Common myeloid progenitor, CD34-positive (primary cell): ENCODE measurements around the gene BRF1.

Source experiments
- CTCF ChIA-PET: fragments of 350-600 bp; sonication (Branson Sonifier 250); formaldehyde crosslinking; loops from one replicate; lab custom pipeline; 2021; ENCODE audit warnings: antibody characterized with exemption; lab: Charles Lee
- POLR2A ChIA-PET: fragments of 350-600 bp; sonication (Branson Sonifier 250); formaldehyde crosslinking; loops from one replicate; lab custom pipeline; 2021; ENCODE audit warnings: antibody characterized with exemption; lab: Charles Lee
- DNase-seq, 3 donors: peaks; one replicate each; pipeline versions ENCODE4 v3.0.0 to v3.0.0-alpha.2; 2013
- H3K27ac ChIP-seq, 2 experiments: 1 replicate in 1 of 2; 2 replicates in 1 of 2; pipeline ENCODE4 v1.7.0; 2013; ENCODE audit warnings: inconsistent platforms in 2 of 2, low read length in 2 of 2, mild to moderate bottlenecking in 2 of 2, low read depth in 1 of 2, moderate library complexity in 1 of 2; ENCODE audit not compliant: severe bottlenecking in 2 of 2, insufficient read depth in 1 of 2, poor library complexity in 1 of 2
- H3K27me3 ChIP-seq, 5 experiments: replicated peaks in 2 of 5; 1 replicate in 3 of 5; 2 replicates in 2 of 5; pipeline versions ENCODE4 v1.6.1 to v1.7.0; 2013; ENCODE audit warnings: low read length in 4 of 5, mild to moderate bottlenecking in 2 of 5, moderate library complexity in 2 of 5, inconsistent platforms in 1 of 5; ENCODE audit not compliant: insufficient read depth in 5 of 5, control insufficient read depth in 4 of 5
- H3K36me3 ChIP-seq, 4 experiments: 1 replicate in 2 of 4; 2 replicates in 2 of 4; pipeline versions ENCODE4 v1.6.1 to v1.7.0; 2013; ENCODE audit warnings: low read length in 3 of 4, control low read depth in 1 of 4, mild to moderate bottlenecking in 1 of 4; ENCODE audit not compliant: control insufficient read depth in 4 of 4, insufficient read depth in 4 of 4
- H3K4me1 ChIP-seq, 4 experiments: 1 replicate in 3 of 4; 2 replicates in 1 of 4; pipeline versions ENCODE4 v1.6.1 to v1.7.1; 2013; ENCODE audit warnings: low read length in 3 of 4, mild to moderate bottlenecking in 3 of 4, control low read depth in 1 of 4, inconsistent platforms in 1 of 4, moderate library complexity in 1 of 4; ENCODE audit not compliant: control insufficient read depth in 4 of 4, insufficient read depth in 4 of 4; ENCODE audit errors: control extremely low read depth in 1 of 4
- H3K4me3 ChIP-seq, 7 experiments: 1 replicate in 4 of 7; 2 replicates in 3 of 7; pipeline versions ENCODE4 v1.5.1 to v1.7.0; 2013; ENCODE audit warnings: mild to moderate bottlenecking in 7 of 7, low read length in 6 of 7, moderate library complexity in 6 of 7, inconsistent platforms in 2 of 7, low read depth in 2 of 7, control low read depth in 1 of 7; ENCODE audit not compliant: insufficient read depth in 4 of 7, control insufficient read depth in 1 of 7; ENCODE audit errors: extremely low read depth in 1 of 7
- H3K9me3 ChIP-seq, 5 experiments: 1 replicate in 4 of 5; 2 replicates in 1 of 5; pipeline versions ENCODE4 v1.6.1 to v1.7.1; 2013; ENCODE audit warnings: low read length in 4 of 5, mild to moderate bottlenecking in 2 of 5, inconsistent platforms in 1 of 5, low read depth in 1 of 5, moderate library complexity in 1 of 5; ENCODE audit not compliant: control insufficient read depth in 4 of 5, insufficient read depth in 2 of 5; ENCODE audit errors: control extremely low read depth in 1 of 5
- WGBS: methylation state at CpG from one replicate; pipeline ENCODE4 v1.1.5; 2013; ENCODE audit not compliant: insufficient coverage; 5-methylcytosine and 5-hydroxymethylcytosine counted together

Gene BRF1

DNA sequence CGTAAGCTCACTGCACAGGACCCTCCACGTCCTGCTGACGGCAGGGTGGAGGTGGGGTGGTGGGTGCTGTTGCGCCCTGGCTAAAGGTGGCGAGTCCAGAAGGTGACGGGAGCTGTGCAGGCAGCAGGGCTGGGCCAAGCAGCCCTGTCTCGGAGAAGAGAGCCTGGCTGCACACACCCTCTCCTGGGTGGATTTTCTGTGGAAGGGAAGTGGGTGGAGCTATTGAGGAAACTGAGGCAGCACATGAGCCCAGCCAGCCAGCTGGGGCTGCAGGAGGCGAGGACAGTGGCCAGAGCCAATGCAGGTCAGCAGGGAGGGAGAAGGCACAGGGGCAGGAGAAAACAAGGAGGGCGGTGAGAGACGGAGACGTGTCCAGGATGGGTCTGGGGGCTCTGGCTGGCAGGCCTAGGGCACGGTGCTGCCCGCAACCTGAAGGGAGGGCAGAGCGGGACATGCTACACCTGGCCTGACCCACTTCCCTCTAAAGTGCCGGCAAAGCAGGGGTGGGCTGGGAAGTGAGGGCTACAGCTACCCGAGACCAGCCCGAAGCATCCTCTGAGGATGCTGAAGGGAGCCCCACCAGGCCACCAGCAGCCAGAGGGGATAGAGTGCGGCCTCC lies 32.0 kb downstream of the BRF1 start:
- H3K9me3 ChIP-seq, result no peaks in the 10 kb centered on the region
- no peaks in the 10 kb centered on the region for H3K27me3 ChIP-seq
- H3K36me3 ChIP-seq, result peaks cover 5 to 55% (median 21%) of the 10 kb centered on the region in 4 experiments
- DNase-seq, result no peak
- no peak overlapping the region for H3K27ac ChIP-seq
- ChIA-PET POLR2A (interaction anchor here (0.5 kb wide), 1 partner anchor 10 kb away, joined by 4 read pairs; no protein-coding TSS in a partner anchor), CTCF (interaction anchor here (0.7 to 1.9 kb wide), 4 partner anchors 9 to 67 kb away, joined by 3 to 7 read pairs (median 4); no protein-coding TSS in a partner anchor)
- whole genome bisulfite sequencing, result 95% methylated on average over 17 of the region's 18 CpGs
- no peaks in the 10 kb centered on the region for H3K4me1 ChIP-seq
- no peak overlapping the region for H3K4me3 ChIP-seq

DNA sequence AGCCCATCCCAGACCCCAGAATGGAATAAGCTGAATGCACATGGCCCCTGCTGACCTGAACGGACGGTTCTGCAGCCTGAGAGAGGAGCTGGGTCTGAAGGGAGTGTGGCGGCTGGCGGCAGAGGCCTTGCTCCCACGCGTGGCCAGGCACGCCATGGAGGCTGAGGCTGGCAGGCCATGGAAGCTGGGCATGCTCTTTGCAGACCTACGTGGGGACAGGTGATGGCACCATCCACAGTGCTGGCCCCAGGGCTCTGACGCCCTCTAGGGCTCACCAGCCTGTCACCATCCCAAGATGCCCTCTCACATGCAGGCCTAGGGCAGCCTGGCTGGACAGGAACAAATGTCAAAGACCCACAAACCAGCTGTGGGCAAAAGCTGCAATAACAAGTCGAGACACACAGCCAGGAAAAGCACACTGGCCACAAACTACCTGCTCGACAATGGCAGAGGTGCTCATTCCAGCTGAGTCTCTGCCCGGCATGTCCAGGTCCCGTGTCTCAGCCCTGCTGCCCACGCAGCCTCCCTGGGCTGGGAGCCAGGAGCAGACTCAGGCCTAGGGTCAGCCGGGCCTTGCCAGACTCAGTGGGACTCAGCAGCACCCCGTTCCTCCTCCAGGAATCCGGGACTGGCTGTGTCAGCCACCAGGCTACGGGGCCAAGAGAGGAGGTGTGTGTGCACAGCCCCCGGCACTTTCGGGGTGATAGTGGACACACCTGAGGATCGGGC lies 32.8 kb downstream of the BRF1 start:
- Histone ChIP-seq H3K4me1 (peaks cover 0 to 3% (median 0%) of the 10 kb centered on the region in 4 experiments), H3K9me3 (no peaks in the 10 kb centered on the region), H3K36me3 (peaks cover 5 to 61% (median 22%) of the 10 kb centered on the region in 4 experiments), H3K27me3 (no peaks in the 10 kb centered on the region), H3K27ac (no peak overlapping the region), H3K4me3 (no peak overlapping the region)
- 95% methylated on average over 21 of the region's 21 CpGs for WGBS
- DNase-seq, result no peak
- ChIA-PET POLR2A (no interaction called here), CTCF (interaction anchor here (0.9 to 1.9 kb wide), 4 partner anchors 8 to 20 kb away, joined by 3 to 7 read pairs (median 4); partner anchors contain the start of gene BTBD6)

DNA sequence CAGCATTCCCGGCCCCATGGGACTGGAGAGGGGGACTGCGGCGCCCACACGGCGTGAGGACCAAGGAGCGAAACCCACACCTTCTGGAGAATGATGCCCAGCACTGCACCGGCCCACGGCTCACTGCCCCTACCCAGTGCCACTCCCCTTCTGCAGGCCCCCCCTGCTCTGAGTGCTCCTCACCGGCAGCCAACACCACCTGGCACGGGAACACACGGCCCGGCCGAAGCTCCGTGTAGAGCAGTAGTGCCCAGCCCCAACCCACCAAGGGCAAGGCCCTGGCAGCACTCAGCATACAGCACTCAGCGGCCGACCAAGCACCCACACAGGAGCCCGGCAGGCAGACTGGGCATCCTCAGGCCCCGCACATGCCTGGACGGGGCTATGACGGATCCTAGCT lies 39.0 kb downstream of the BRF1 start:
- no peak overlapping the region for H3K4me3 ChIP-seq
- WGBS, result 93% methylated on average over 12 of the region's 20 CpGs
- CTCF ChIA-PET, result no interaction called here
- H3K27ac ChIP-seq, result no peak overlapping the region
- no peaks in the 10 kb centered on the region for H3K27me3 ChIP-seq
- H3K4me1 ChIP-seq, result peaks cover 0 to 5% (median 0%) of the 10 kb centered on the region in 4 experiments
- H3K36me3 ChIP-seq, result peaks cover 3 to 59% (median 22%) of the 10 kb centered on the region in 4 experiments
- no peaks in the 10 kb centered on the region for H3K9me3 ChIP-seq
- DNase-seq, result no peak
- POLR2A ChIA-PET, result interaction anchor here (1.2 kb wide), 1 partner anchor 31 kb away, joined by 3 read pairs; no protein-coding TSS in a partner anchor

DNA sequence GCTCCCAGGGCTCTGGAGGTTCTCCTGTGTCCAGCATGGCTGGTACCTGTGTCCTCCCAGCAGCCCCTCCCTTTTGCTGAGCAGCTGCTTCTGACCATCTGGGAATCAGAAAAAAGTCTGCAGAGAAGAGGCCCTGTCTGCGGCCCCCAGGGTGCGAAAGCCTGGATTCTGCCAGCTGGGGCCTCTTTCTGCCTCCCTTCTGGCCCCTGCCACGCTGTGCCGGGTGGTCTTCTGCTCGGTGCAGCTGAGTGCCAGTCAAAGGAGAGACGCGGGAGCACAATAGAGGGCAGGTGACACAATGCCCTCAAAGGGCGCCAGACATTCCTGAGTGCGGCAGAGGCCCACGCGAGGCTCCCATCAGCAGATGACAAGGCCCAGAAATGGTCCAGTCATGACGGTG lies 39.8 kb downstream of the BRF1 start:
- 89% methylated on average over 12 of the region's 12 CpGs for WGBS
- H3K4me1 ChIP-seq, result peaks cover 0 to 5% (median 0%) of the 10 kb centered on the region in 4 experiments
- ChIA-PET CTCF (interaction anchor here (0.8 to 1.8 kb wide), 7 partner anchors 8 to 31 kb away, joined by 3 to 7 read pairs (median 4); no protein-coding TSS in a partner anchor), POLR2A (interaction anchor here (1.2 kb wide), 1 partner anchor 30 kb away, joined by 3 read pairs; no protein-coding TSS in a partner anchor)
- no peaks in the 10 kb centered on the region for H3K9me3 ChIP-seq
- peaks cover 3 to 61% (median 23%) of the 10 kb centered on the region in 4 experiments for H3K36me3 ChIP-seq
- DNase-seq, result no peak
- no peak overlapping the region for H3K4me3 ChIP-seq
- no peaks in the 10 kb centered on the region for H3K27me3 ChIP-seq
- no peak overlapping the region for H3K27ac ChIP-seq

DNA sequence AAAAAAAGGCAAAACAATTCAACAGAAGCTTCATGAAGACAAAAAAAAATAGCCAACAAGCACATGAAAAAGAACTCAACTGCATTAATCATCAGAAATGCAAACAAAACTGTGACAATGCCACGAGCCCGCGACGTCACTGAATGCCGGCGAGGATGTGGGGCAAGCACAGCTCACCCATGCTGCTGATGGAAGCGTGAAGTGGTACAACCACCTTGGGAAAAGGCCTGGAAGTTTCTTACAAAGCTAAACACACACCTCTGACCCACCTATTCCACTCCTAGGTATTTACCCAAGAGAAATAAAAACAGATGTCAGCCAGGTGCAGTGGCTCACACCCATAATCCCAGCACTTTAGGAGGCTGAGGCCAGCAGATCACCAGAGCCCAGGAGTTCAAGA lies 42.0 kb downstream of the BRF1 start:
- Histone ChIP-seq H3K9me3 (no peaks in the 10 kb centered on the region), H3K4me1 (peaks cover 0 to 9% (median 8%) of the 10 kb centered on the region in 4 experiments), H3K27me3 (no peaks in the 10 kb centered on the region), H3K27ac (no peak overlapping the region), H3K4me3 (no peak overlapping the region), H3K36me3 (peaks cover 0 to 63% (median 24%) of the 10 kb centered on the region in 4 experiments)
- WGBS, result 100% methylated on average over 7 of the region's 7 CpGs
- CTCF ChIA-PET, result interaction anchor here (0.8 to 1.7 kb wide), 3 partner anchors 12 to 25 kb away, joined by 3 to 4 read pairs (median 3); no protein-coding TSS in a partner anchor
- DNase-seq, result no peak
- POLR2A ChIA-PET, result no interaction called here

DNA sequence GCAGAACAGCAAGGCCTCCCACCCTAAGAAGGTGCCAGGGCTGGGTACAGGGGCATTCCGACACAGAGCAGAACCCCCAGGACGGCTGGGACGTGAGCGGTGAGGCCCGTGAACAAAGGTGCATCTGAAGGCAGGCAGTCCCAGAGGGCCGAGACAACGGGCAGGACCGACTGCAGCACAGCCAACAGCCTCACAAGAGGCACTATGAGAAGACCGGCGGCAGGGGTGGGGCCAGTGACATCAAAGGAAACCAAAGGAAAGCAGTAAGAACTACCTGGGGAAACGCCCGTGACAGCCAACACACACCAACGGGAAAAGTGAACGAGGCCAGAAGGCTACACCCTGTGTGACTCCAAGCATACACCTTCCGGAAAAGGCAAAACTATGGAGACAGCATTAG lies 43.3 kb downstream of the BRF1 start:
- DNase-seq, result no peak
- ChIA-PET POLR2A (no interaction called here), CTCF (no interaction called here)
- Histone ChIP-seq H3K9me3 (no peaks in the 10 kb centered on the region), H3K4me1 (peaks cover 0 to 8% (median 7%) of the 10 kb centered on the region in 4 experiments), H3K4me3 (no peak overlapping the region), H3K27ac (no peak overlapping the region), H3K27me3 (no peaks in the 10 kb centered on the region), H3K36me3 (peaks cover 0 to 71% (median 30%) of the 10 kb centered on the region in 4 experiments)
- 97% methylated on average over 14 of the region's 15 CpGs for WGBS
